ENCODE data around the gene WDR74.

WDR74 gene

DNA sequence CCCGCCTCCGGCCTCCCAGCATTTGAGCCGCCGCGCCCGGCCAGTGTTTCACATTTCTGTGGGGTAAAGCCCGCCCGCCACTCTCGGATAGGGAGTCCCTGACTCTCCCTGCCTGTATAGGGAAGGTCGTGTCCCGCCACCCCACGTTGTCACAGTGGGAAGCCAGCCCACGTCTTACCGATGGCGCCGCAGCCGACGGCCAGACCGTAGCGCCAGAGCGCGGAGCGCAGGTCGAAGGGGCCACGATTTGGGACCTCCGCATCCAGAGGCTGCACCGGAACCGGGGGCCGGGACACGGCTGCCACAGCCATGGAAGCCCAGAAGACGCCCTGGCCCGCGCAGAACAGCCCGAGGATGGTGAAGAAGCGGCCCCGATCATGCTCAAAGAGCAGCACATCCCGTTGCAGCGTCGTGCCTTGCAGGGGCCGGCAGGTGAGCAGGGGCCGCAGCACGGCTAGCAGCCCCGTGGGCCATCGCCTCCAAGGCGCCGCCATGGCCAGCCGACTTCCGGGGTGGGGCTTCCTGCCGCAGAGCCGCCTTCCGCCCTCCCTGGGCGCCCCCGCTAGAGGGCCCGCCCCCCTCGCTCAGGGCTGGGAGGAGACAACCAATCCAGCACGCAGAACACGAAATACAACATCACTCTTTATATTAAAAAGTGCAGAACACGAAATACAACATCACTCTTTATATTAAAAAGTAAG is 47.7 kb downstream of the WDR74 start, which contains the start of gene TMEM223:
Gene TMEM223, minus strand, starts transcription at position 506 of the 701 bp plus-strand sequence. Its CDS starts 12 bp downstream, at position 494.
- DNase-seq, result peak; percentile 85

DNA sequence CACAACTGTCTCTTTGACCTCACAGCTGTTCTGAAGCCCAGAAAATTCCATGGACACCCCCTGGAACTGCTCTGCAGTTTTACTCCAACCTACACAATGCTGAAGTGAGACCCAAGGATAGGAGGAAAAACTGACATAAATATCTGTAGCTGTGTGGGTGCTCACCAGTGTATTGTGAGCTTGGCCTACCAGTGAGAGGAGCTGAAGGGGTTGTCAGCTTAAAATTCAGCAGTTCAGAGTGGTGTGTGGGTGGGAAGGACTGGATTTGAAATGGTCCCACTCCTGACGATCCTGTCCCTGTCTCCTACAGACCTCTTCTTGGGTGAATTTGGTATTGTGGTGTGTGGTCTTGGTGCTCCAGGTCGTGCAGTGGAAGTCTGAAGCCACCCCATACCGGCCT is 49.8 kb downstream of the WDR74 start:
- DNase-seq, result no peak

DNA sequence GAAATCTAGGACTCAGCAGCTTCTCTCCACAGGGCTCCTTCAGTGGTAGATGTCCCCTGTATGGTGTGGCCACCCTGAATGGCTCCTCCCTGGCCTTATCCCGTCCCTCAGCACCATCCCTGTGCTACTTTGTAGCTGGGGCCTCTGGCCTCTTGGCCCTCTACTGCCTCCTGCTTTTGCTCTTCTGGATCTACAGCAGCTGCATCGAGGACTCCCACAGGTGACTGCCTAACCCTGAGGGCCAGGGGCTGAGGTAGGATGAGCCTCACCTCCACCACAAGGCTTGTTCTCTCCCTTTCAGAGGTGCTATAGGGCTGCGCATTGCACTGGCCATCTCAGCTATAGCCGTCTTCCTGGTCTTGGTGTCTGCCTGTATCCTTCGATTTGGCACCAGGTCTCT is 50.4 kb downstream of the WDR74 start:
- no peak for DNase-seq

DNA sequence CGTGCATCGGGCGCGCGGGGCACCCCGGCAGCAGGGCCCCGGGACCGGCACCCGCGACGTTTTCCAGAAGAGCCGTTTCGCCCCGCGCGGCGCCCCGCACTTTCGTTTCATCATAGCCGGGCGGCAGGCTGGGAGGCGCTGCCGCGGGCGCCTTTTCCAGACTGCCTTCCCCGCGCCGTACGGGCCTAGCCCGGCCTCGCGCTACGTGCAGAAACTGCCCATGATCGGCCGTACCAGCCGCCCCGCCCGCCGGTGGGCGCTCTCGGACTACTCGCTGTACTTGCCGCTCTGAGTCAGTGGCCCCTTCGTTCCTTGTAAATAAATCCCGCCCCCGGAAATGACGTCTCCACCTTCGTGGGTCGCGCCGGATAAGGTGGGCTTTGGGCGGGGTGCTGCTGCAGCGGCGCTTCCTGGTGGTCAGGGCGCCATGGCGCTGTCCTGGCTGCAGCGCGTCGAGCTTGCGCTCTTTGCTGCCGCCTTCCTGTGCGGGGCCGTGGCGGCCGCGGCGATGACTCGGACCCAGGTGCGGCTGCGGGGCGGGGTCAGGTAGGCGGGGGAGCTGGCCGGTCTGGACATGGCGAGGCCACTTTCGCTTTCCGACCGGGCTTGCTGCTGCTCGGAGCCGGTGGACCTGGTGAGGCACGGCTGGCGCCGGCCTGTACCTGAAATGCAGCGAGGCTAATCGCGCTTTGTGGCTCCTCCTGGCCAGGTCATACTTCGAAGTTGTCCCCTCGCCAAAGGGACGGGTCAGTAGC is 52.2 kb downstream of the WDR74 start, which contains the start of gene TMEM179B:
Gene TMEM179B, plus strand, starts transcription at position 398 of the 755 bp plus-strand sequence. Its CDS starts 30 bp downstream, at position 428.
- DNase-seq, result peak; percentile 97

DNA sequence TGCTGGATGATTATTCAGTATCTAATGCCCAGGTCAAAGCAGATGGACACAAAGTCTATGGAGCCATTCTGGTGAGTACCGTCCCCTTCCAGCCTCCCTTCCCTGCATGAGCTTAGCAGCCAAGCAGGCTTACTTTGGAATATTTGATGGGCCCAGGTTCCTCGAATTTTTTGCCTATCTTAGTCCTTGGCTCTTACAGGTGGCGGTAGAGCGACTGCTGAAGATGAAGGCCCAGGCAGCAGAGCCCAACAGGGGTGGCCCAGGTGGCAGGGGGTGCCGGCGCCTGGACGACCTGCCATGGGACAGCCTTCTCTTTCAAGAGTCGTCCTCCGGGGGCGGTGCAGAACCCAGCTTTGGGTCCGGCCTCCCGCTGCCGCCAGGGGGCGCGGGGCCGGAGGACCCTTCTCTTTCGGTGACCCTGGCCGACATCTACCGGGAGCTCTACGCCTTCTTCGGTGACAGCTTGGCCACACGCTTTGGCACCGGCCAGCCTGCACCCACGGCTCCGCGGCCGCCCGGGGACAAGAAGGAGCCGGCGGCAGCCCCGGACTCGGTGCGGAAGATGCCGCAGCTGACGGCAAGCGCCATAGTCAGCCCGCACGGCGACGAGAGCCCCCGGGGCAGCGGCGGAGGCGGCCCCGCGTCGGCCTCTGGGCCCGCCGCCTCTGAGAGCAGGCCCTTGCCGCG is 52.9 kb downstream of the WDR74 start:
- DNase-seq, result peak; percentile 87
